ENCODE measurements around the gene FRAS1. TPM values are rescaled to one million over a fixed set of nuclear protein-coding genes. Genes with fewer than 3 reads are reported as not detected.
"Not testable (repeated sequence)": the region's sequence is repeated elsewhere in the genome, so short reads cannot be mapped to it uniquely, and the experiment has no call there.

Gene FRAS1
- total RNA-seq, 2 experiments from 2014 or later: not detected

DNA sequence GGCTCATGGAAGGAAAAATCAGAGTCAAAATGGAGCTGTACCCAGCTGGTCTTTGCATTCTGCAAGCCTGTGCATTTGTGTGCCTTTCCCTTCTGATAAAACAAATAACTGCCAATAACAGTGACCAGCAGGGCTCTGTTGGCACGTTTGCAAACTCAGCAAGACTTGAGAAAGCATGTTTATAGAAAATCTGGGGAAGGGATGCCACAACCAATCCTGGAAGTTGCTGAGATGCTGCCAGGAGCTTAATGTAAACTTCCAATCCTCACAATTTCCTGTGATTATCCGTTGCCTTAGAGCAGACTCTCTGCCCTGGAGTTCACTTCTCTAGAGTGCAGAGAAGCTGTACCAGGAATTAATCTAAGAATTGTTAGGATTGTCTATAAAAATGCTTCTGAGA, 487.6 kb downstream of the FRAS1 start:
- no peak overlapping the region for H3K27ac Mint-ChIP-seq
- TF ChIP-seq, protein P1, sequence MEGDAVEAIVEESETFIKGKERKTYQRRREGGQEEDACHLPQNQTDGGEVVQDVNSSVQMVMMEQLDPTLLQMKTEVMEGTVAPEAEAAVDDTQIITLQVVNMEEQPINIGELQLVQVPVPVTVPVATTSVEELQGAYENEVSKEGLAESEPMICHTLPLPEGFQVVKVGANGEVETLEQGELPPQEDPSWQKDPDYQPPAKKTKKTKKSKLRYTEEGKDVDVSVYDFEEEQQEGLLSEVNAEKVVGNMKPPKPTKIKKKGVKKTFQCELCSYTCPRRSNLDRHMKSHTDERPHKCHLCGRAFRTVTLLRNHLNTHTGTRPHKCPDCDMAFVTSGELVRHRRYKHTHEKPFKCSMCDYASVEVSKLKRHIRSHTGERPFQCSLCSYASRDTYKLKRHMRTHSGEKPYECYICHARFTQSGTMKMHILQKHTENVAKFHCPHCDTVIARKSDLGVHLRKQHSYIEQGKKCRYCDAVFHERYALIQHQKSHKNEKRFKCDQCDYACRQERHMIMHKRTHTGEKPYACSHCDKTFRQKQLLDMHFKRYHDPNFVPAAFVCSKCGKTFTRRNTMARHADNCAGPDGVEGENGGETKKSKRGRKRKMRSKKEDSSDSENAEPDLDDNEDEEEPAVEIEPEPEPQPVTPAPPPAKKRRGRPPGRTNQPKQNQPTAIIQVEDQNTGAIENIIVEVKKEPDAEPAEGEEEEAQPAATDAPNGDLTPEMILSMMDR (IDR thresholded peaks at IDR 0.05): no peak

DNA sequence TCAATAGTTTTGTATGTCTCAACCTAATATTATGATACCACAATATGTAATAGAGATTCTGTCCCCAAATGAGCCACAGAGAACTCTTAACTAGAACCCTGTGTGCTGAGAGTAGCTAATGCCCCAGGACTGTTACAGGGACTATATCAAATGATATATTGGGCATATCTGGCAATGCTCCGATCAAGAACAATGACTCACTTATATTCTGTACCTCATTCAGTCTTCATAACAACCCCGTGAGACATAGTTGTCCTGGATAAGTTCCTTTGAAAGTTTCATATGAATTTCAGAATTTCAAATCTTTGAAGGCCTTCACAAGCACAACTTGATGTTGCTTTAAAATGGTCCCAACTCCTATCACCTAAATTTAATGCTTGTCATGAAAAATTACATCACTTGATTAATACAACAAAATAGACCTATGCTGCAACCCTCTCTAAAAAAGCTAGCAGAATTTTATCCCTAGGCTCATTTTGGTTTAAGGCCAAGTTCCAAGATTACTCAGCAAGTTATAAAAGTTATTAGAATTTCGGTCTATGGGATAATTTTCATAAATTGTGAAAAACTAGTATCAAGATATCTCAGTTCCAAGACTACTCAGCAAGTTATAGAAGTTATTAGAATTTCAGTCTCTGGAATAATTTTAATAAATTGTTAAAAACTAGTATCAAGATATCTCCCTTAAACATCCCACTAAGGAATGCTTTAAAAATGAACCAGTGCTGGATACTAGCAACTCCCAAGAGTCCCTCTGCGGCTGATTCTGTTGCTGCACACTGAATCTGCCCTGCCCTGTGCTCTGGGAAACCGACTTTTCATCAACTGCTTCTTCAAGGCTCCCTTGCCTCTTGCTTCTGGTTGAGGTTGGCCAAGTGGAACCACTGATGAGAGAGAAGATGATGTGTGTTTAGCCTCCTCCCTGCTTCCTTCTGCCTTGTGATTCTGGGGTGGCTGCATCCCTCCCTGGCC, 488.4 kb downstream of the FRAS1 start:
- Mint-ChIP-seq H3K9me3 (no peaks in the 10 kb centered on the region), H3K36me3 (ENCODE audit: low read depth) (no peaks in the 10 kb centered on the region), H3K4me3 (no peak overlapping the region), H3K4me1 (ENCODE audit: low read depth) (no peaks in the 10 kb centered on the region), H3K27ac (no peak overlapping the region), H3K27me3 (peaks cover 18% of the 10 kb centered on the region)
- Histone ChIP-seq H3K27ac (ENCODE audit: low read depth in 1 of 2, low read length in 2 of 2) (no peak overlapping the region), H3K4me1 (ENCODE audit: insufficient read depth, low read length) (no peaks in the 10 kb centered on the region), H3K36me3 (ENCODE audit: insufficient read depth, low read length) (no peaks in the 10 kb centered on the region), H3K27me3 (ENCODE audit: control insufficient read depth in 1 of 2, insufficient read depth in 2 of 2, low read length in 2 of 2) (peaks cover 0 to 14% of the 10 kb centered on the region in 2 experiments), H3K4me3 (ENCODE audit: low read length) (no peak overlapping the region), H3K9me3 (ENCODE audit: control insufficient read depth in 1 of 2, insufficient read depth in 1 of 2, low read length in 2 of 2) (peaks cover 0 to 3% of the 10 kb centered on the region in 2 experiments)
- TF ChIP-seq, protein P1 (IDR thresholded peaks at IDR 0.05): no peak
- intact Hi-C loops (cut with DNase I, micrococcal nuclease): no loop called here
- ChIA-PET POLR2A (no interaction called here), CTCF (no interaction called here)
- no peak for ATAC-seq (ENCODE audit: poor library complexity)
- no peak for DNase-seq

More for the DNA sequence above, 487.6 kb downstream of the FRAS1 start:
- Mint-ChIP-seq H3K9me3 (no peaks in the 10 kb centered on the region), H3K27me3 (peaks cover 9% of the 10 kb centered on the region), H3K36me3 (ENCODE audit: low read depth) (no peaks in the 10 kb centered on the region), H3K4me3 (no peak overlapping the region), H3K4me1 (ENCODE audit: low read depth) (no peaks in the 10 kb centered on the region)
- DNase-seq: no peak
- Histone ChIP-seq H3K27me3 (ENCODE audit: control insufficient read depth in 1 of 2, insufficient read depth in 2 of 2, low read length in 2 of 2) (peaks cover 0 to 6% of the 10 kb centered on the region in 2 experiments), H3K4me1 (ENCODE audit: insufficient read depth, low read length) (no peaks in the 10 kb centered on the region), H3K4me3 (ENCODE audit: low read length) (no peak overlapping the region), H3K9me3 (ENCODE audit: control insufficient read depth in 1 of 2, insufficient read depth in 1 of 2, low read length in 2 of 2) (peaks cover 0 to 3% of the 10 kb centered on the region in 2 experiments), H3K36me3 (ENCODE audit: insufficient read depth, low read length) (no peaks in the 10 kb centered on the region), H3K27ac (ENCODE audit: low read depth in 1 of 2, low read length in 2 of 2) (no peak overlapping the region)
- POLR2A ChIA-PET: no interaction called here
- CTCF ChIA-PET: no interaction called here
- intact Hi-C loops (cut with DNase I, micrococcal nuclease): no loop called here
- ATAC-seq (ENCODE audit: poor library complexity): no peak

DNA sequence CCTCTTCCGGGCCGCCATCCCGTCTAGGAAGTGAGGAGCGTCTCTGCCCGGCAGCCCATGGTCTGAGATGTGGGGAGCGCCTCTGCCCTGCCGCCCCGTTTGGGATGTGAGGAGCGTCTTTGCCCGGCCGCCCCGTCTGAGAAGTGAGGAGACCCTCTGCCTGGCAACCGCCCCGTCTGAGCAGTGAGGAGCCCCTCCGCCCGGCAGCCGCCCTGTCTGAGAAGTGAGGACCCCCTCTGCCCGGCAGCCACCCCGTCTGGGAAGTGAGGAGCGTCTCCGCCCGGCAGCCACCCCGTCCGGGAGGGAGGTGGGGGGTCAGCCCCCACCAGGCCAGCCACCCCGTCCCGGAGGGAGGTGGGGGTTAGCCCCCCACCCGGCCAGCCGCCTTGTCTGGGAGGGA, 490.8 kb downstream of the FRAS1 start:
- H3K4me1 Mint-ChIP-seq (ENCODE audit: low read depth): peaks cover 11% of the 10 kb centered on the region
- H3K27ac ChIP-seq (ENCODE audit: low read depth in 1 of 2, low read length in 2 of 2); H3K36me3 Mint-ChIP-seq (ENCODE audit: low read depth); ATAC-seq (ENCODE audit: poor library complexity); intact Hi-C loops (cut with DNase I, micrococcal nuclease); H3K4me3 Mint-ChIP-seq; H3K9me3 ChIP-seq (ENCODE audit: control insufficient read depth in 1 of 2, insufficient read depth in 1 of 2, low read length in 2 of 2); CTCF ChIA-PET; H3K9me3 Mint-ChIP-seq; H3K27ac Mint-ChIP-seq; POLR2A ChIA-PET; H3K4me3 ChIP-seq (ENCODE audit: low read length); H3K36me3 ChIP-seq (ENCODE audit: insufficient read depth, low read length); DNase-seq; H3K4me1 ChIP-seq (ENCODE audit: insufficient read depth, low read length): not testable (repeated sequence)
- H3K27me3 ChIP-seq (ENCODE audit: control insufficient read depth in 1 of 2, insufficient read depth in 2 of 2, low read length in 2 of 2): peaks cover 11 to 31% of the 10 kb centered on the region in 2 experiments
- H3K27me3 Mint-ChIP-seq: peaks cover 36% of the 10 kb centered on the region

DNA sequence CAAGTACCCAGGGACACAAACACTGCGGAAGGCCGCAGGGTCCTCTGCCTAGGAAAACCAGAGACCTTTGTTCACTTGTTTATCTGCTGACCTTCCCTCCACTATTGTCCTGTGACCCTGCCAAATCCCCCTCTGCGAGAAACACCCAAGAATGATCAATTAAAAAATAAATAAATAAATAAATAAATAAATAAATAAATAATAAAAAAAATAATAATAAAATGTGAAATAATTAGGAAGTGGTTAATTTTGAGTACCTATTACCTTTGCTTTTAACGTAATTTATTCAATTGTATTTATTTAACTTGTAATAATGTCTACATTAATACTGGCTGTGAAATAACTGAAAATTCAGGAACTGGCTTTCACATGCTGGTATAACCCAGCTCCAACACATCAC, 491.8 kb downstream of the FRAS1 start:
- H3K9me3 Mint-ChIP-seq; CTCF ChIA-PET; DNase-seq; intact Hi-C loops (cut with DNase I, micrococcal nuclease); H3K36me3 ChIP-seq (ENCODE audit: insufficient read depth, low read length); H3K4me1 ChIP-seq (ENCODE audit: insufficient read depth, low read length); H3K36me3 Mint-ChIP-seq (ENCODE audit: low read depth); H3K4me3 Mint-ChIP-seq; H3K4me3 ChIP-seq (ENCODE audit: low read length); H3K9me3 ChIP-seq (ENCODE audit: control insufficient read depth in 1 of 2, insufficient read depth in 1 of 2, low read length in 2 of 2); POLR2A ChIA-PET; ATAC-seq (ENCODE audit: poor library complexity); H3K27ac ChIP-seq (ENCODE audit: low read depth in 1 of 2, low read length in 2 of 2); H3K27ac Mint-ChIP-seq: not testable (repeated sequence)
- Mint-ChIP-seq H3K4me1 (ENCODE audit: low read depth) (peaks cover 11% of the 10 kb centered on the region), H3K27me3 (peaks cover 45% of the 10 kb centered on the region)
- H3K27me3 ChIP-seq (ENCODE audit: control insufficient read depth in 1 of 2, insufficient read depth in 2 of 2, low read length in 2 of 2): peaks cover 11 to 41% of the 10 kb centered on the region in 2 experiments

Measured in CD4-positive, alpha-beta T cell (primary cell).